Ovary (tissue), 9 donors: Measurements from ENCODE around the gene SERP2. TPM values are rescaled to one million over a fixed set of nuclear protein-coding genes. Genes with fewer than 3 reads are reported as not detected.

Experiments used
- DNase-seq, 5 donors: peaks; one replicate each; pipeline ENCODE4 v3.0.0-alpha.2; 2019 to 2020
- H3K27ac ChIP-seq, 2 donors: fragments of 200-600 bp; one replicate each; pipeline versions ENCODE4 v1.5.1 to v1.8.0; 2019 to 2022
- H3K27me3 ChIP-seq: fragments of 200-600 bp; one replicate; pipeline ENCODE4 v1.8.0; 2022
- H3K36me3 ChIP-seq: fragments of 200-600 bp; sonication (generic); one replicate; pipeline ENCODE4 v1.5.1; 2019
- H3K4me1 ChIP-seq: one replicate; pipeline ENCODE4 v1.8.1; 2013; ENCODE audit warnings: mild to moderate bottlenecking, moderate library complexity; ENCODE audit not compliant: insufficient read depth
- H3K4me3 ChIP-seq: fragments of 200-600 bp; sonication (generic); one replicate; pipeline ENCODE4 v1.5.1; 2017
- H3K9me3 ChIP-seq, 2 donors: fragments of 200-600 bp in 1 of 2; sonication (generic) in 1 of 2; one replicate each; pipeline versions ENCODE4 v1.5.1 to v1.8.1; 2013 to 2019; ENCODE audit warnings: mild to moderate bottlenecking in 1 of 2, moderate library complexity in 1 of 2
- EP300 ChIP-seq: sonication (generic); formaldehyde crosslinking; IDR thresholded peaks from one replicate; pipeline ENCODE4 v1.6.1; 2017; ENCODE audit warnings: antibody characterized with exemption
- POLR2A ChIP-seq: fragments of 450-650 bp; IDR thresholded peaks from one replicate; pipeline ENCODE4 v1.6.1; 2017; ENCODE audit warnings: antibody characterized with exemption, mild to moderate bottlenecking, moderate library complexity
- WGBS, 3 donors: extraction: QIAGEN DNeasy Blood & Tissue Kit in 1 of 3; methylation state at CpG; one replicate each; pipeline versions ENCODE4 v1.1.5 to v1.1.7; 2013 to 2017; 5-methylcytosine and 5-hydroxymethylcytosine counted together
- intact Hi-C, 4 donors: fragments of 100-400 bp; cut with DNase I; formaldehyde crosslinking; loops; one replicate each; pipeline versions ENCODE4 v1.11.0 to v1.15.1; 2022 to 2023
- polyA plus RNA-seq, 2 donors: library from polyadenylated mRNA; stranded (reverse); fragments of 200-250 nt in 1 of 2; fragments of 350-450 nt in 1 of 2; fragmentation: Illumina TruSeq in 1 of 2; extraction: RNeasy Lipid Tissue Mini Kit (QIAGEN cat#74804) in 1 of 2; gene quantifications; one replicate each; pipeline ENCODE4 v1.2.3, GENCODE V29; 2013 to 2014
- total RNA-seq, 7 donors: library from RNA; depleted of rRNA in 2 of 7; stranded (reverse); fragments of >200 nt in 2 of 7; fragmentation: NEBNext Ultra II Directional in 3 of 7; extraction: Animal tissue kit (Norgen Biotek cat#: 25700) in 3 of 7; gene quantifications; one replicate each; pipeline versions ENCODE4 v1.1.0 to v1.2.4, GENCODE V29; 2016 to 2023
- TF ChIP-seq, protein P1 (sequence below), 3 donors: fragments of 450-650 bp in 2 of 3; fragments of 200-600 bp in 1 of 3; IDR thresholded peaks; one replicate each; pipeline versions ENCODE4 v1.5.1 to v1.8.0; 2016 to 2022; ENCODE audit warnings: antibody characterized with exemption in 3 of 3, mild to moderate bottlenecking in 1 of 3
- donor health status: DM: no; HTN: no; CAD: no; lungs with moderate emphysema.
- donor health status: DM: no; HTN: no; CAD: no.
- donor health status: Bipolar disorder and iron deficiency.
- donor health status: DM: yes; HTN: yes; CAD: no.
- donor health status: DM: no; HTN: no; CAD: no.
- donor health status: DM: yes; HTN: yes; CAD: no.

The SERP2 gene
- total and polyA plus RNA-seq, 9 donors, result 8.3 to 14.9 (median 10.8) TPM

DNA sequence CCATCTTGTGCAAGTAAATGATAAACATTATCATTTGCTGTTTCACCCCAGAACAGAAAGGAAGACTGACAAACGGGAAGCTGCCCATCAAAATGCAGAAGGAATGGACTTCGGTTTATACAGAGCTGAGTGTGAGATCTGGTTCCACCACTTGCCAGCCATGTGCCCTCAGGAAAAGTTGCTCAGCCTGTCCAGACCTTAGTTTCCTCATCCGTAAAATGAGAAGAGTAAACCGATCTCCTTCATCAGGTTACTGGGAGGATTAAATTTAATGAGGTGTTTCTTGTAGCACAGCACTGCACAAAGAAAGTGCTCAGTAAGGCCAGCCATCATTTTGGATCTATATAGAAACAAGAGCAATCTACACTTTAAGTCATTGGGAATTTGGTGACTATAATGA, 36.7 kb upstream of the SERP2 start:
- Histone ChIP-seq H3K27ac (no peak overlapping the region), H3K4me3 (no peak overlapping the region), H3K36me3 (no peaks in the 10 kb centered on the region), H3K4me1 (peaks cover 1% of the 10 kb centered on the region), H3K27me3 (no peaks in the 10 kb centered on the region), H3K9me3 (no peaks in the 10 kb centered on the region)
- no peak for DNase-seq
- TF ChIP-seq, protein P1, sequence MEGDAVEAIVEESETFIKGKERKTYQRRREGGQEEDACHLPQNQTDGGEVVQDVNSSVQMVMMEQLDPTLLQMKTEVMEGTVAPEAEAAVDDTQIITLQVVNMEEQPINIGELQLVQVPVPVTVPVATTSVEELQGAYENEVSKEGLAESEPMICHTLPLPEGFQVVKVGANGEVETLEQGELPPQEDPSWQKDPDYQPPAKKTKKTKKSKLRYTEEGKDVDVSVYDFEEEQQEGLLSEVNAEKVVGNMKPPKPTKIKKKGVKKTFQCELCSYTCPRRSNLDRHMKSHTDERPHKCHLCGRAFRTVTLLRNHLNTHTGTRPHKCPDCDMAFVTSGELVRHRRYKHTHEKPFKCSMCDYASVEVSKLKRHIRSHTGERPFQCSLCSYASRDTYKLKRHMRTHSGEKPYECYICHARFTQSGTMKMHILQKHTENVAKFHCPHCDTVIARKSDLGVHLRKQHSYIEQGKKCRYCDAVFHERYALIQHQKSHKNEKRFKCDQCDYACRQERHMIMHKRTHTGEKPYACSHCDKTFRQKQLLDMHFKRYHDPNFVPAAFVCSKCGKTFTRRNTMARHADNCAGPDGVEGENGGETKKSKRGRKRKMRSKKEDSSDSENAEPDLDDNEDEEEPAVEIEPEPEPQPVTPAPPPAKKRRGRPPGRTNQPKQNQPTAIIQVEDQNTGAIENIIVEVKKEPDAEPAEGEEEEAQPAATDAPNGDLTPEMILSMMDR (IDR thresholded peaks at IDR 0.05), result no peak
- TF ChIP-seq POLR2A, result no peak
- 95 to 97% (median 96%) methylated on average over 4 of the region's 4 CpGs for WGBS, 3 donors
- intact Hi-C loops, result no loop called here

DNA sequence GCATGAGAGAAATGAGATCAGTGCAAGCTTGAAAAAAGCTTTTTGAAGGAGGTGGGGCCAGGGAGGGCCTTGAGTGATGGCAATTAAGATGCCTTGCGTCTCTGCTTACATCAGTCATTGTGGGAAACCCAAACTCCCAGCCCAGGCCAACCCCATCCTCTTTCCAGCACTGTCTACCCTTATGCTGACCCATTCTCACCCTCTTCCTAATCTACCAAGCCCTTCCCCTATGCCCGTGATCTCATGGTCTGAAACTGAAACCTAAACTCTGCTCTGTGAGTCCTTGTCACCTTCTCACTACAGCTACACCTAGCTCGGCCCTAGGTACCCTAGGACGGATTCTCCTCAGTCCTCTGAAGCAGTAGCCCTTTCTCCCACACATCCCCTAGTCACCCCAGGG, 36.0 kb upstream of the SERP2 start:
- H3K9me3 ChIP-seq, result no peaks in the 10 kb centered on the region
- intact Hi-C loops, result no loop called here
- no peaks in the 10 kb centered on the region for H3K36me3 ChIP-seq
- peaks cover 1% of the 10 kb centered on the region for H3K4me1 ChIP-seq
- H3K27me3 ChIP-seq, result no peaks in the 10 kb centered on the region
- TF ChIP-seq EP300, result no peak
- TF ChIP-seq, protein P1 (IDR thresholded peaks at IDR 0.05), result no peak
- TF ChIP-seq POLR2A, result no peak
- WGBS, 3 donors, result 85 to 88% (median 86%) methylated on average over 4 of the region's 4 CpGs
- no peak overlapping the region for H3K27ac ChIP-seq
- no peak overlapping the region for H3K4me3 ChIP-seq
- no peak for DNase-seq

DNA sequence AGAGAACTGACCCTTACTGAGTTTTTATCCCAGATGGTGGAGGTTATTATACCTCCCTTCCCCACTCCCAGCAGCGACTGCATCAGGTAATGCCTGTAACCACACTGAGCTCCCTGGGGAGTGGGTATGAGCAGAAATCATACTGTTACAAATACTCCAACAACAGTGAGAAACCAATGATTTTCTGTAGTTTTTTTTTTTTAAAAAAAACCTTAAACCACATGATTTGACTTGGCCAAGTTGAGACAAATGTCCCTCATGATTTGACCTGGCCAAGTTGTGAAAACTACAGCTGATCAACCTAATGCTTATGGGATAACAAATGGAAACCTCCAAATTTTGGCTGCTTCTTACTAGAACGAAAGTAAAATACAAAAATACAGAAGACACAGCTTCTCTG, 33.1 kb upstream of the SERP2 start:
- DNase-seq, result no peak
- WGBS, 3 donors, result 76 to 84% (median 81%) methylated on average over 2 of the region's 2 CpGs
- H3K4me1 ChIP-seq, result no peaks in the 10 kb centered on the region
- H3K36me3 ChIP-seq, result no peaks in the 10 kb centered on the region
- TF ChIP-seq EP300 (no peak), POLR2A (no peak)
- TF ChIP-seq, protein P1 (IDR thresholded peaks at IDR 0.05), result no peak
- intact Hi-C loops, result no loop called here
- no peaks in the 10 kb centered on the region for H3K9me3 ChIP-seq
- H3K4me3 ChIP-seq, result no peak overlapping the region
- no peak overlapping the region for H3K27ac ChIP-seq
- H3K27me3 ChIP-seq, result no peaks in the 10 kb centered on the region

DNA sequence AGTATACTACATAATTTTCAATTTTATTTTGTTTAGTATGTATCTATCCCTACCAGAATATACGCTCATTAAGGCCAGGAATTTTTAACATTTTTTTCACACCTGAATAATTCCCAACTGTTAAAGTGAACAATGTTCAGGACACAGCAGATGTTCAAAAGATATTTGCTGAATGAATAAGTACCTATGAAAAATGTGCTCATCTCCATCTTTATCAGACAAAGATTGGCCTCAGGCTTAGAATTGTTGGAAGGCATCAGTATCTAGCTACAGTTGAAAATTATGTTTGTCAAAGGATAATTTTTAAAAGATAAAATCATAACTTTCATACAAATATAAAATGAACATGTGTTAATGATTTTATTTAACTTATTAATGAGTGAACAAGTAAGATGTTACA, 30.9 kb upstream of the SERP2 start:
- Histone ChIP-seq H3K4me3 (no peak overlapping the region), H3K4me1 (no peaks in the 10 kb centered on the region), H3K27me3 (no peaks in the 10 kb centered on the region), H3K27ac (no peak overlapping the region), H3K9me3 (no peaks in the 10 kb centered on the region), H3K36me3 (no peaks in the 10 kb centered on the region)
- intact Hi-C loops, result no loop called here
- DNase-seq, result no peak
- TF ChIP-seq POLR2A (no peak), EP300 (no peak)
- TF ChIP-seq, protein P1 (IDR thresholded peaks at IDR 0.05), result no peak
- 92 to 95% (median 94%) methylated on average over 1 of the region's 1 CpG for WGBS, 3 donors

DNA sequence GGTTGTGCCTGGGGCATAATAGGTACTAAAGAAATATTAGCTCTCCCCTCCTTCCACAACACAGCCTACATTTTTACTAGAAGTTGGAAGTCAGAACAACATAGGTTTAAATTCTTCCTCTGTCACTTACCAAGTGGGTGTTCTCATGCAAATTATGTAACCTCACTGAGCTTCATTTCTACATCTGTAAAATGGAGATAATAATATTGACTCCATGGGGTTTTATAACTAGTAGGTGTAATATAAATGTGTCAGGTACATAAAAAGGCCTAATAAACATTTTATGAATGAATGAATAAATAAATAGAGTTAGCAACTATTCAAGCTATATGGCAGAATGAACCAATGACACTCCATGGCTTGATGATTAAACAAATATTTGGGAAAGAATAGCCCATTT, 27.1 kb upstream of the SERP2 start:
- Histone ChIP-seq H3K36me3 (no peaks in the 10 kb centered on the region), H3K27ac (no peak overlapping the region), H3K9me3 (no peaks in the 10 kb centered on the region), H3K4me1 (no peaks in the 10 kb centered on the region), H3K27me3 (no peaks in the 10 kb centered on the region), H3K4me3 (no peak overlapping the region)
- TF ChIP-seq, protein P1 (IDR thresholded peaks at IDR 0.05), result no peak
- no peak for TF ChIP-seq POLR2A
- no peak for TF ChIP-seq EP300
- intact Hi-C loops, result no loop called here
- no peak for DNase-seq
